Omental fat pad (tissue), 4 donors: ENCODE results near the gene RANGRF. TPM values are rescaled to one million over a fixed set of nuclear protein-coding genes. Genes with fewer than 3 reads are reported as not detected.

Experiments used
- ATAC-seq: fragments of 150-250 bp; one replicate; pipeline ENCODE4 v1.9.1; 2016; ENCODE audit warnings: mild to moderate bottlenecking, moderate library complexity; ENCODE audit not compliant: low FRiP score
- DNase-seq: peaks from one replicate; pipeline ENCODE4 v3.0.0-alpha.2; 2019; ENCODE audit warnings: low spot score
- CTCF ChIP-seq, 3 donors: fragments of 450-650 bp; IDR thresholded peaks; one replicate each; pipeline ENCODE4 v1.5.1; 2016 to 2017; ENCODE audit warnings: antibody characterized with exemption in 3 of 3, mild to moderate bottlenecking in 3 of 3, moderate library complexity in 2 of 3
- total RNA-seq, 4 donors: library from RNA; depleted of rRNA; stranded (reverse); fragments of >200 nt; gene quantifications; one replicate each; pipeline ENCODE4 v1.1.0, GENCODE V29; 2016

Gene RANGRF
- total RNA-seq, 4 donors from 2014 or later: 16.7 to 31.4 (median 23.0) TPM

GRCh38 chr17:8285270-8286181, 2.9 kb upstream of the RANGRF start:
- TF ChIP-seq CTCF (IDR thresholded peaks at IDR 0.05): no peak
- DNase-seq (no peak), ATAC-seq (no peak)

- ATAC-seq (no peak), DNase-seq (no peak)
- TF ChIP-seq CTCF (IDR thresholded peaks at IDR 0.05): no peak
These were observed 677 bp upstream of the RANGRF start for GRCh38 chr17:8287651-8288335.

- no peak for TF ChIP-seq CTCF (IDR thresholded peaks at IDR 0.05)
- ATAC-seq (no peak), DNase-seq (peak; percentile 59)
These were observed 580 bp downstream of the RANGRF start for GRCh38 chr17:8289103-8289397.

GRCh38 chr17:8290043-8290442, 1.6 kb downstream of the RANGRF start:
- DNase-seq: no peak
- no peak for TF ChIP-seq CTCF (IDR thresholded peaks at IDR 0.05)
- no peak for ATAC-seq

- TF ChIP-seq CTCF (IDR thresholded peaks at IDR 0.05): no peak
- ATAC-seq (no peak), DNase-seq (no peak)
These were observed 4.3 kb downstream of the RANGRF start for GRCh38 chr17:8292639-8293395.

- ATAC-seq (no peak), DNase-seq (no peak)
- no peak for TF ChIP-seq CTCF (IDR thresholded peaks at IDR 0.05)
These were observed 5.9 kb downstream of the RANGRF start for GRCh38 chr17:8294361-8294760.
